BLaER1 treated with 17β-estradiol and CSF1 and Interleukin-3, amounts not matched to agents 10 nM and 100 nM (cell line): ENCODE measurements around the gene DDX17.

Experiments used
- H3K27ac ChIP-seq, 11 experiments: shearing (Covaris generic); formaldehyde crosslinking; 2 replicates each; pipeline ENCODE4 v1.8.1; 2022
- H3K27me3 ChIP-seq, 11 experiments: shearing (Covaris generic); formaldehyde crosslinking; 2 replicates each; pipeline ENCODE4 v1.8.1; 2022
- H3K36me3 ChIP-seq, 11 experiments: shearing (Covaris generic); formaldehyde crosslinking; 2 replicates each; pipeline ENCODE4 v1.8.1; 2022
- H3K4me1 ChIP-seq, 10 experiments: shearing (Covaris generic); formaldehyde crosslinking; 2 replicates each; pipeline ENCODE4 v1.8.1; 2022
- H3K4me2 ChIP-seq, 11 experiments: shearing (Covaris generic); formaldehyde crosslinking; 2 replicates each; pipeline ENCODE4 v1.8.1; 2022
- H3K4me3 ChIP-seq, 10 experiments: shearing (Covaris generic); formaldehyde crosslinking; 2 replicates each; pipeline ENCODE4 v1.8.1; 2022
- H3K9ac ChIP-seq, 11 experiments: shearing (Covaris generic); formaldehyde crosslinking; 2 replicates each; pipeline ENCODE4 v1.8.1; 2022
- H3K9me3 ChIP-seq, 11 experiments: shearing (Covaris generic); formaldehyde crosslinking; replicated peaks in 1 of 11; 2 replicates each; pipeline ENCODE4 v1.8.1; 2022
- H4K20me1 ChIP-seq, 11 experiments: shearing (Covaris generic); formaldehyde crosslinking; 2 replicates each; pipeline ENCODE4 v1.8.1; 2022
- Cebpa-rat ChIP-seq, 11 experiments: shearing (Covaris generic); IDR thresholded peaks; 2 replicates each; pipeline ENCODE4 v1.8.1; 2022

Gene DDX17

GRCh38 chr22:38506118-38506962 is at the start of gene DDX17:
Gene DDX17, minus strand, starts transcription at chr22:38506311.
- Histone ChIP-seq H3K4me3 (peak within 1 kb of the TSS; percentile 78 to 95 (median 93)), H3K36me3 (peaks cover 19 to 40% (median 32%) of the 10 kb centered on the region in 11 experiments), H3K9ac (peak within 1 kb of the TSS; percentile 98 to 100 (median 100)), H3K4me2 (peak within 1 kb of the TSS; percentile 79 to 97 (median 94)), H4K20me1 (peaks cover 37 to 42% (median 40%) of the 10 kb centered on the region in 11 experiments), H3K27me3 (0 out of 22 replicates have a peak, but pooled peaks cover 0 to 3% (median 0%) of the 10 kb centered on the region in 11 experiments), H3K27ac (peak within 1 kb of the TSS; percentile 99 to 100 (median 100)), H3K4me1 (peaks cover 39 to 65% (median 50%) of the 10 kb centered on the region in 10 experiments), H3K9me3 (no peaks in the 10 kb centered on the region)
- no peak for TF ChIP-seq Cebpa-rat (IDR thresholded peaks at IDR 0.05)

- H3K9ac ChIP-seq = no peak overlapping the region
- no peak overlapping the region for H3K4me3 ChIP-seq
- H3K4me2 ChIP-seq = peak overlapping the region in 8 of 11 experiments; percentile 16 to 48 (median 32); a peak in 12 of 22 replicates
- H3K4me1 ChIP-seq = peaks cover 5 to 19% (median 12%) of the 10 kb centered on the region in 10 experiments
- H3K36me3 ChIP-seq = no peaks in the 10 kb centered on the region
- H3K27ac ChIP-seq = no peak overlapping the region; a peak in 1 of 22 replicates
- peaks cover 0 to 8% (median 0%) of the 10 kb centered on the region in 11 experiments; a peak in 4 of 22 replicates for H4K20me1 ChIP-seq
- TF ChIP-seq Cebpa-rat (IDR thresholded peaks at IDR 0.05) = no peak
- no peaks in the 10 kb centered on the region for H3K9me3 ChIP-seq
- H3K27me3 ChIP-seq = peaks cover 0 to 95% (median 0%) of the 10 kb centered on the region in 11 experiments; a peak in 6 of 22 replicates
Observed at GRCh38 chr22:38554281-38554680, 48.2 kb upstream of the DDX17 start.

GRCh38 chr22:38549101-38549894 is 43.2 kb upstream of the DDX17 start:
- Histone ChIP-seq H3K27ac (peak overlapping the region in 4 of 11 experiments; percentile 9 to 58 (median 34); a peak in 6 of 22 replicates), H3K4me3 (no peak overlapping the region), H3K27me3 (peaks cover 0 to 95% (median 0%) of the 10 kb centered on the region in 11 experiments; a peak in 7 of 22 replicates), H3K9me3 (peaks cover 2 to 12% (median 7%) of the 10 kb centered on the region in 11 experiments), H3K9ac (peak overlapping the region in 1 of 11 experiments; percentile 12; a peak in 1 of 22 replicates), H3K4me1 (peaks cover 8 to 30% (median 22%) of the 10 kb centered on the region in 10 experiments), H4K20me1 (peaks cover 0 to 29% (median 0%) of the 10 kb centered on the region in 11 experiments; a peak in 4 of 22 replicates), H3K36me3 (peaks cover 0 to 2% (median 0%) of the 10 kb centered on the region in 11 experiments; a peak in 4 of 22 replicates), H3K4me2 (peak overlapping the region in 8 of 11 experiments; percentile 27 to 79 (median 64); a peak in 14 of 22 replicates)
- TF ChIP-seq Cebpa-rat (IDR thresholded peaks at IDR 0.05) = peak in 6 of 11 experiments; percentile 17 to 81 (median 50); a peak in 6 of 22 replicates

DNA sequence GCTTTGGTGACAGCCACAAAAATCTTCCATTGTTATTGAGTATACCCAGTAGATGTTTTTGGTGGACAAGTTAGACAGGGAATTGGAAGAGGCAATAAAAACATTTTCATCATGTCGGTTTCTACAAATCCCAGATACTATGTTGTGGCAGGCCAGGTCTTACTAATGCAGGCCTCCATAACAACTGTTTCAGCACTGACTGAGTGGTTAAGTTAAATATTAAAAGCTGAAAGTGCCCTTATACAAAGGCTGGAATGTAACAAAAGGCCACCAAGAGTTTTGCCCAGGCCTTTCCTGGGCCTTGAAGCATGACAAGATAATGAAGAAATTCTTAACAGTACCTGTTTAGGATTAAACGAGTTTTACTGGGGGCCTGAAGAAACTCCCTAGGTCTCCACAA is 34.6 kb upstream of the DDX17 start:
- no peak overlapping the region for H3K27ac ChIP-seq
- H3K4me2 ChIP-seq = no peak overlapping the region
- H3K4me3 ChIP-seq = no peak overlapping the region
- H3K9me3 ChIP-seq = peaks cover 21 to 47% (median 34%) of the 10 kb centered on the region in 11 experiments
- H3K36me3 ChIP-seq = peaks cover 0 to 15% (median 0%) of the 10 kb centered on the region in 11 experiments; a peak in 5 of 22 replicates
- no peaks in the 10 kb centered on the region for H3K4me1 ChIP-seq
- H4K20me1 ChIP-seq = no peaks in the 10 kb centered on the region; a peak in 1 of 22 replicates
- TF ChIP-seq Cebpa-rat (IDR thresholded peaks at IDR 0.05) = no peak
- no peak overlapping the region for H3K9ac ChIP-seq
- peaks cover 0 to 95% (median 0%) of the 10 kb centered on the region in 11 experiments; a peak in 6 of 22 replicates for H3K27me3 ChIP-seq

DNA sequence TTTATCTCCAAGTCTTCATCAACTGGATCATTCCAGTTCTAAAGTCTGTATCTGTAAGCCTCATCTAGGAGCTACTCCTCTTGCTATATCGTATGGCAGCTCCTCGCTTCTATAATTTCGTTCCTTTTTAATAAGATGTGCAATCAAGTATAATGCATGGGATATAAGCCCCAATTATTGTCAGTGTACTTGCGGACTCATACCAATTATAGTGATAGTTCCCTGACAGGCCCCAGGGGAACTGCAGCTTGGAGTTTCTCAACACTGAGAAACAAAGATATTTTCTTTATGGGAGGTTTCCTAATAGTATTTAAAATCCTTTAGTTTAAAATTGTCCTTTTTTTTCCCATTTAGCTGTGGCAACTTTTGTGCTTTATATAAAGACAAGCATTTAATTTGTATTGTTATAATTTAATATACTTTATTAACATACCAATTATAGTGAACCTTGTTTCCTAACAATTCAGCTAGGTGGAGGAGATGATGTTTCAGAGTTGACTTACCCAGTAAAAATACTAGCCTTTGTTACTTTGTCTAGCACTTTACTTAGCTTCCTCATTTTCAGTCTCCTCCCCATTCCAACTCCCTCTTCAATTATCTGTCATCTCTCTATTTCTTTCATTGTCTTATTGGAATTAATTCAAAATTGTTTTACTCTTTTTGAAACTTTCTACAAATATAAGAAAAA is 25.3 kb upstream of the DDX17 start:
- Histone ChIP-seq H3K4me2 (peak overlapping the region; percentile 37 to 80 (median 61)), H4K20me1 (no peaks in the 10 kb centered on the region), H3K36me3 (no peaks in the 10 kb centered on the region), H3K9ac (peak overlapping the region in 7 of 11 experiments; percentile 18 to 61 (median 41); a peak in 11 of 22 replicates), H3K4me1 (peaks cover 17 to 23% (median 20%) of the 10 kb centered on the region in 10 experiments), H3K9me3 (no peaks in the 10 kb centered on the region), H3K27me3 (peaks cover 0 to 56% (median 0%) of the 10 kb centered on the region in 11 experiments; a peak in 4 of 22 replicates), H3K4me3 (peak overlapping the region in 1 of 10 experiments; percentile 27; a peak in 2 of 20 replicates), H3K27ac (peak overlapping the region in 9 of 11 experiments; percentile 33 to 75 (median 59); a peak in 18 of 22 replicates)
- no peak for TF ChIP-seq Cebpa-rat (IDR thresholded peaks at IDR 0.05)

DNA sequence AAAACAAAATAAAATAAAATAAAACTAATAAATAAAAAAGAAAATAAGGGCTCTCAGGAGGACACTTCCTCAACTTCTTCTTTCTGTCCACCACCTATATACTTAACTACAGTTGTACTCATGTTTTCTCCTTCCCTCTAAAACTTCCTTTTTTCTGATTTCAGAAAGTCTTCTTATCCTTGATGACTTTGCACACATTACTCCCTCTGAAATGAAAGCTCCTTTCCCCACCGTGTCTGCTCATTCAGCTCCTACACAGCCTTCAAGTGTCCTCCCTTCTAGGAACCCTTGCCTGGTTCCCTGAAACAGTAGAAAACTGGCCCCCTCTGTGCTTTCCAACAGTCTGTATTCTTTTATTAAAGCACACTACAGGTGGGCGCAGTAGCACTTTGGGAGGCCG is 18.3 kb upstream of the DDX17 start:
- no peak for TF ChIP-seq Cebpa-rat (IDR thresholded peaks at IDR 0.05)

DNA sequence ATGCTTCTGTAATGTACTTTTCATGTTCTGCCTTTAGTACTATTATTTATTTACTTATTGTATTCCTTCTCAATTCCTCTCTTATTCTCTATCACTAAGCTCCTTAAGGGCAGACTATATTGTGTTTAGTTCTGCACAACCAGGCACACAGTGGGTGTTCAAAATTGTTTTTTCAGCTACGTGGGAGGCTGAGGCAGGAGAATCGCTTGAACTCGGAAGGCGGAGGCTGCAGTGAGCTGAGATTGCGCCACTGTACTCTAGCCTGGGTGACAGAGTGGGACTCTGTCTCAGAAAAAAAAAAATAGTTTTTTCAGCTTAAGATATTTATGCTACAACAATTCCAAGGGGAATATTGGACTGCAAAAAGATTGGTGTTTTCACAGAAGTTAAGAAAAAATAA is 17.4 kb upstream of the DDX17 start:
- no peak for TF ChIP-seq Cebpa-rat (IDR thresholded peaks at IDR 0.05)
- peaks cover 0 to 28% (median 0%) of the 10 kb centered on the region in 11 experiments; a peak in 3 of 22 replicates for H3K27me3 ChIP-seq
- H3K9me3 ChIP-seq = no peaks in the 10 kb centered on the region
- H3K4me3 ChIP-seq = no peak overlapping the region
- H3K4me2 ChIP-seq = no peak overlapping the region; a peak in 1 of 22 replicates
- H3K36me3 ChIP-seq = no peaks in the 10 kb centered on the region
- peaks cover 0 to 4% (median 0%) of the 10 kb centered on the region in 11 experiments; a peak in 1 of 22 replicates for H4K20me1 ChIP-seq
- peaks cover 10 to 31% (median 20%) of the 10 kb centered on the region in 10 experiments for H3K4me1 ChIP-seq
- no peak overlapping the region for H3K9ac ChIP-seq
- H3K27ac ChIP-seq = no peak overlapping the region

More for the DNA sequence above, 18.3 kb upstream of the DDX17 start:
- Histone ChIP-seq H3K4me3 (no peak overlapping the region), H4K20me1 (peaks cover 0 to 4% (median 0%) of the 10 kb centered on the region in 11 experiments; a peak in 1 of 22 replicates), H3K27ac (no peak overlapping the region; a peak in 1 of 22 replicates), H3K4me1 (peaks cover 10 to 25% (median 16%) of the 10 kb centered on the region in 10 experiments), H3K4me2 (peak overlapping the region in 5 of 11 experiments; percentile 27 to 59 (median 49); a peak in 8 of 22 replicates), H3K9ac (no peak overlapping the region), H3K27me3 (peaks cover 0 to 32% (median 0%) of the 10 kb centered on the region in 11 experiments; a peak in 4 of 22 replicates), H3K36me3 (no peaks in the 10 kb centered on the region), H3K9me3 (no peaks in the 10 kb centered on the region)
